ENCODE results near the gene SCYL2. TPM values are rescaled to one million over a fixed set of nuclear protein-coding genes. Genes with fewer than 3 reads are reported as not detected.

SCYL2 gene
- polyA plus RNA-seq, 1 donor (not counting 4 experiments of a cell fraction or from before 2014, with no cell fraction given), result 31.5 TPM

DNA sequence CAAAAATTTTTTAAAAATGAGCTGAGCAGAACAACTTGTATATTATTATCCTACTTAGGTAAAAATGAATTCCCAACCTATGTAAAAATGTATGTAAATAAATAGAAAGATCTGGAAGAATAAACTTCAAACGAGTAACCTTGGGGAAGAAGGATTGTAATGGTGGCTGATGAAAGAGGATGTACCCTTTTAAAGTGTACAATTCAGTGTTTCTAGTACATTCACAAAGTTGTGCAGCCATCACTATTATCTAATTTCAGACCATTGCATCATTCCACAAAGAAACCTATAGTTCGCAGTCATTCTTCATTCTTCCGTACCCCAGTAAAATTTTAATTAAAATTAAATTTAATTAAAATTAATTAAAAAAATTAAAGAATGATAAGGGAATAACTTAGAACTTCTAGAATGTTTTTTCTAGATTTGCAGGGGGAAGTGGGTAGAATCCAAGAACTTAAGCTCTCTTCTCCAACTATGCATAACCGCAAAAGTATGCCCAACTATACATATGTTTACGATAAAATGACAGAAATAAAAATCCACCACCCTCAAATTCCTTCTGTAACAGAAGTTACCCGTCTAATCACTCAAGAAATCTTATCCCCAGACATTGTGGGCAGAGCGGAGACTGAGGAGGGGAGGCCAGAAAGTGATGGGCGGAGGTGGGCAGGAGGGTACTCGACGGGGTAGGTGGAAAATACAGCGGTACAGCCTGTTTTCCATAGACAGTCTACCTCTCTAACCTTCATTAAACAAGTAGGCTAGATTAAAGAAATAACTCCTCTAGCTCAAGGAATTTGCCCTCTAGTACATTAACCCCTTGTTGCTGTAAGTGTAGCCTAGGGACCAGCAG is 1.0 kb upstream of the SCYL2 start:
- Histone ChIP-seq H3K9ac (ENCODE audit: control insufficient read depth, extremely low read depth, insufficient read depth, low read length) (peak overlapping the region; percentile 95), H3K27me3 (ENCODE audit: control insufficient read depth, extremely low read depth, insufficient read depth, low read length) (no peaks in the 10 kb centered on the region), H4K20me1 (ENCODE audit: control insufficient read depth, extremely low read depth, insufficient read depth, low read length) (no peaks in the 10 kb centered on the region), H3K79me2 (ENCODE audit: control insufficient read depth, insufficient read depth, low read length) (peaks cover 34% of the 10 kb centered on the region), H3K4me1 (ENCODE audit: control insufficient read depth, extremely low read depth, insufficient read depth, low read length) (peaks cover 16% of the 10 kb centered on the region), H3K9me1 (ENCODE audit: control insufficient read depth, extremely low read depth, insufficient read depth, low read length) (peaks cover 2% of the 10 kb centered on the region), H3K4me2 (ENCODE audit: control insufficient read depth, extremely low read depth, insufficient read depth, low read depth, low read length) (peak overlapping the region; percentile 96), H3K27ac (ENCODE audit: control insufficient read depth, insufficient read depth, low read length) (peak overlapping the region; percentile 78), H3K9me3 (ENCODE audit: control insufficient read depth, low read depth, low read length) (no peaks in the 10 kb centered on the region), H3K4me3 (ENCODE audit: control insufficient read depth in 2 of 3, extremely low read depth in 1 of 3, insufficient read depth in 2 of 3, low read depth in 1 of 3, low read length in 3 of 3) (peak overlapping the region; percentile 83 to 92 (median 92)), H2AFZ (ENCODE audit: control insufficient read depth, low read length) (peak overlapping the region; percentile 100), H3K36me3 (ENCODE audit: control insufficient read depth in 2 of 2, extremely low read depth in 1 of 2, insufficient read depth in 2 of 2, low read length in 2 of 2) (no peaks in the 10 kb centered on the region)
- no peak for DNase-seq (ENCODE audit: low read depth, low spot score)
- dilution Hi-C loops (cut with MboI; ENCODE audit: extremely low pct_ligation_motif_present, low sequenced_read_pairs), result no loop called here
- FAIRE-seq, result peak; percentile 5
- TF ChIP-seq, protein P1, sequence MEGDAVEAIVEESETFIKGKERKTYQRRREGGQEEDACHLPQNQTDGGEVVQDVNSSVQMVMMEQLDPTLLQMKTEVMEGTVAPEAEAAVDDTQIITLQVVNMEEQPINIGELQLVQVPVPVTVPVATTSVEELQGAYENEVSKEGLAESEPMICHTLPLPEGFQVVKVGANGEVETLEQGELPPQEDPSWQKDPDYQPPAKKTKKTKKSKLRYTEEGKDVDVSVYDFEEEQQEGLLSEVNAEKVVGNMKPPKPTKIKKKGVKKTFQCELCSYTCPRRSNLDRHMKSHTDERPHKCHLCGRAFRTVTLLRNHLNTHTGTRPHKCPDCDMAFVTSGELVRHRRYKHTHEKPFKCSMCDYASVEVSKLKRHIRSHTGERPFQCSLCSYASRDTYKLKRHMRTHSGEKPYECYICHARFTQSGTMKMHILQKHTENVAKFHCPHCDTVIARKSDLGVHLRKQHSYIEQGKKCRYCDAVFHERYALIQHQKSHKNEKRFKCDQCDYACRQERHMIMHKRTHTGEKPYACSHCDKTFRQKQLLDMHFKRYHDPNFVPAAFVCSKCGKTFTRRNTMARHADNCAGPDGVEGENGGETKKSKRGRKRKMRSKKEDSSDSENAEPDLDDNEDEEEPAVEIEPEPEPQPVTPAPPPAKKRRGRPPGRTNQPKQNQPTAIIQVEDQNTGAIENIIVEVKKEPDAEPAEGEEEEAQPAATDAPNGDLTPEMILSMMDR (optimal IDR thresholded peaks at IDR 0.05 in 1 of 3, IDR thresholded peaks at IDR 0.05 in 1 of 3, conservative IDR thresholded peaks at IDR 0.05 in 1 of 3; ENCODE audit: extremely low read depth in 1 of 3, insufficient read depth in 2 of 3, low read length in 3 of 3), result no peak
- TF ChIP-seq EZH2 (IDR thresholded peaks at IDR 0.05; ENCODE audit: low read length), result no peak

DNA sequence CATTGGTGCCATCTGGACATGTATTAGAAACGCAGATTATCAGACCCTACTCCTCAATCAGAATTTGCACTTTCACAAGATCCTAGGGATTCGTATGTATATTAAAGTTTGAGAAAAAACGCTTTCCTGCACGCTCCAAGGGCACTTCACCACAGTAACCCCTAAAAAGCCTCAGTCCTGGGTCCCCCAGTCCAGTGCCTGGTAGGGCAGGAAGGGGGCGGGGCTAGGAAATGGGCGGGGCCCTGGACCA is 467 bp upstream of the SCYL2 start:
- Histone ChIP-seq H3K4me2 (ENCODE audit: control insufficient read depth, extremely low read depth, insufficient read depth, low read depth, low read length) (peak overlapping the region; percentile 96), H3K4me3 (ENCODE audit: control insufficient read depth in 2 of 3, extremely low read depth in 1 of 3, insufficient read depth in 2 of 3, low read depth in 1 of 3, low read length in 3 of 3) (peak overlapping the region; percentile 83 to 92 (median 92)), H3K27ac (ENCODE audit: control insufficient read depth, insufficient read depth, low read length) (peak overlapping the region; percentile 78), H3K4me1 (ENCODE audit: control insufficient read depth, extremely low read depth, insufficient read depth, low read length) (peaks cover 16% of the 10 kb centered on the region), H3K9me3 (ENCODE audit: control insufficient read depth, low read depth, low read length) (no peaks in the 10 kb centered on the region), H3K27me3 (ENCODE audit: control insufficient read depth, extremely low read depth, insufficient read depth, low read length) (no peaks in the 10 kb centered on the region), H3K9ac (ENCODE audit: control insufficient read depth, extremely low read depth, insufficient read depth, low read length) (peak overlapping the region; percentile 95), H2AFZ (ENCODE audit: control insufficient read depth, low read length) (peak overlapping the region; percentile 100), H4K20me1 (ENCODE audit: control insufficient read depth, extremely low read depth, insufficient read depth, low read length) (no peaks in the 10 kb centered on the region), H3K36me3 (ENCODE audit: control insufficient read depth in 2 of 2, extremely low read depth in 1 of 2, insufficient read depth in 2 of 2, low read length in 2 of 2) (no peaks in the 10 kb centered on the region), H3K9me1 (ENCODE audit: control insufficient read depth, extremely low read depth, insufficient read depth, low read length) (peaks cover 2% of the 10 kb centered on the region), H3K79me2 (ENCODE audit: control insufficient read depth, insufficient read depth, low read length) (peaks cover 39% of the 10 kb centered on the region)
- FAIRE-seq (no peak), DNase-seq (ENCODE audit: low read depth, low spot score) (no peak)
- dilution Hi-C loops (cut with MboI; ENCODE audit: extremely low pct_ligation_motif_present, low sequenced_read_pairs), result no loop called here
- TF ChIP-seq, protein P1 (optimal IDR thresholded peaks at IDR 0.05 in 1 of 3, IDR thresholded peaks at IDR 0.05 in 1 of 3, conservative IDR thresholded peaks at IDR 0.05 in 1 of 3; ENCODE audit: extremely low read depth in 1 of 3, insufficient read depth in 2 of 3, low read length in 3 of 3), result no peak
- no peak for TF ChIP-seq EZH2 (IDR thresholded peaks at IDR 0.05; ENCODE audit: low read length)
